ENCODE data around the gene PKM. TPM values are rescaled to one million over a fixed set of nuclear protein-coding genes. Genes with fewer than 3 reads are reported as not detected.

The PKM gene
- total RNA-seq, 1 donor from 2014 or later = 343 TPM

- no peak for DNase-seq (ENCODE audit: low spot score)
Observed at GRCh38 chr15:72235298-72235697, 4.3 kb upstream of the PKM start.

GRCh38 chr15:72233769-72234168, 2.8 kb upstream of the PKM start:
- DNase-seq (ENCODE audit: low spot score) = no peak

GRCh38 chr15:72231833-72232478, 966 bp upstream of the PKM start:
- peak; percentile 89 for DNase-seq (ENCODE audit: low spot score)

- DNase-seq (ENCODE audit: low spot score) = peak; percentile 98
Observed at GRCh38 chr15:72230197-72231065, 559 bp downstream of the PKM start.

GRCh38 chr15:72229947-72230196, 1.1 kb downstream of the PKM start:
- DNase-seq (ENCODE audit: low spot score) = no peak

GRCh38 chr15:72229076-72229946, 1.7 kb downstream of the PKM start:
- peak; percentile 18 for DNase-seq (ENCODE audit: low spot score)

- DNase-seq (ENCODE audit: low spot score) = peak; percentile 10
Observed at GRCh38 chr15:72227720-72228119, 3.3 kb downstream of the PKM start.

GRCh38 chr15:72227192-72227586, 3.8 kb downstream of the PKM start:
- DNase-seq (ENCODE audit: low spot score) = peak; percentile 71

- DNase-seq (ENCODE audit: low spot score) = no peak
Observed at GRCh38 chr15:72223278-72223677, 7.7 kb downstream of the PKM start.

- DNase-seq (ENCODE audit: low spot score) = no peak
Observed at GRCh38 chr15:72222393-72222792, 8.6 kb downstream of the PKM start.

- DNase-seq (ENCODE audit: low spot score) = no peak
Observed at GRCh38 chr15:72220687-72221086, 10.3 kb downstream of the PKM start.

GRCh38 chr15:72217216-72217615, 13.8 kb downstream of the PKM start:
- DNase-seq (ENCODE audit: low spot score) = no peak

GRCh38 chr15:72216079-72216478, 14.9 kb downstream of the PKM start:
- DNase-seq (ENCODE audit: low spot score) = no peak

GRCh38 chr15:72207558-72208085, 23.4 kb downstream of the PKM start:
- DNase-seq (ENCODE audit: low spot score) = no peak

- DNase-seq (ENCODE audit: low spot score) = no peak
Observed at GRCh38 chr15:72206677-72207000, 24.4 kb downstream of the PKM start.

- DNase-seq (ENCODE audit: low spot score) = no peak
Observed at GRCh38 chr15:72205896-72206676, 24.9 kb downstream of the PKM start.

GRCh38 chr15:72205273-72205672, 25.7 kb downstream of the PKM start:
- no peak for DNase-seq (ENCODE audit: low spot score)

GRCh38 chr15:72203507-72203837, 27.5 kb downstream of the PKM start:
- peak; percentile 54 for DNase-seq (ENCODE audit: low spot score)

GRCh38 chr15:72202801-72203506, 28.0 kb downstream of the PKM start:
- no peak for DNase-seq (ENCODE audit: low spot score)

- no peak for DNase-seq (ENCODE audit: low spot score)
Observed at GRCh38 chr15:72202302-72202701, 28.7 kb downstream of the PKM start.

GRCh38 chr15:72201391-72201921, 29.5 kb downstream of the PKM start:
- DNase-seq (ENCODE audit: low spot score) = no peak
